Mesenchymal stem cell (in vitro differentiated cells and primary cell): ENCODE measurements around the gene MT1G.
"Not testable (repeated sequence)": the region's sequence is repeated elsewhere in the genome, so short reads cannot be mapped to it uniquely, and the experiment has no call there.

Experiments used
- DNase-seq: peaks from one replicate; pipeline ENCODE4 v3.0.0-alpha.2; 2013
- H2AFZ ChIP-seq: one replicate; pipeline ENCODE4 v1.6.1; 2013; ENCODE audit warnings: low read depth, mild to moderate bottlenecking, control low read depth, inconsistent platforms, low read length, moderate library complexity
- H2AK5ac ChIP-seq: 2 replicates; pipeline ENCODE4 v1.6.1; 2013; ENCODE audit warnings: low read length, moderate library complexity, mild to moderate bottlenecking, inconsistent platforms; ENCODE audit not compliant: severe bottlenecking
- H2BK120ac ChIP-seq: one replicate; pipeline ENCODE4 v1.6.1; 2013; ENCODE audit warnings: low read depth, mild to moderate bottlenecking, inconsistent platforms, low read length, moderate library complexity
- H2BK12ac ChIP-seq, 2 experiments: one replicate each; pipeline ENCODE4 v1.6.1; 2013; ENCODE audit warnings: inconsistent platforms in 2 of 2, low read length in 2 of 2, mild to moderate bottlenecking in 2 of 2, moderate library complexity in 2 of 2, control low read depth in 1 of 2
- H2BK15ac ChIP-seq: one replicate; pipeline ENCODE4 v1.6.1; 2013; ENCODE audit warnings: mild to moderate bottlenecking, low read depth, inconsistent platforms; ENCODE audit not compliant: poor library complexity, severe bottlenecking
- H2BK5ac ChIP-seq: 2 replicates; pipeline ENCODE4 v1.6.1; 2013; ENCODE audit warnings: low read depth, mild to moderate bottlenecking, low read length, control low read depth, inconsistent platforms; ENCODE audit not compliant: poor library complexity, severe bottlenecking
- H3K14ac ChIP-seq, 2 experiments: one replicate each; pipeline ENCODE4 v1.6.1; 2013; ENCODE audit warnings: inconsistent platforms in 2 of 2, low read length in 2 of 2, control low read depth in 1 of 2, mild to moderate bottlenecking in 1 of 2, moderate library complexity in 1 of 2
- H3K18ac ChIP-seq, 2 experiments: one replicate each; pipeline ENCODE4 v1.6.1; 2013; ENCODE audit warnings: inconsistent platforms in 2 of 2, low read length in 2 of 2, control low read depth in 1 of 2, low read depth in 1 of 2, mild to moderate bottlenecking in 1 of 2
- H3K23ac ChIP-seq, 2 experiments: one replicate each; pipeline ENCODE4 v1.6.1; 2013; ENCODE audit warnings: inconsistent platforms in 2 of 2, low read length in 2 of 2, mild to moderate bottlenecking in 2 of 2, moderate library complexity in 2 of 2, control low read depth in 1 of 2
- H3K27ac ChIP-seq: 2 replicates; pipeline ENCODE4 v1.5.1; 2013; ENCODE audit warnings: mild to moderate bottlenecking, moderate library complexity, low read length, control low read depth, inconsistent platforms; ENCODE audit not compliant: poor library complexity, severe bottlenecking
- H3K27me3 ChIP-seq, 2 experiments: 2 replicates each; pipeline versions ENCODE4 v1.6.1 to v1.7.0; 2013; ENCODE audit warnings: low read length in 2 of 2, mild to moderate bottlenecking in 2 of 2, moderate library complexity in 2 of 2, control low read depth in 1 of 2, inconsistent platforms in 1 of 2; ENCODE audit not compliant: control insufficient read depth in 1 of 2, insufficient read depth in 1 of 2
- H3K36me3 ChIP-seq, 2 experiments: 2 replicates each; pipeline versions ENCODE4 v1.6.1 to v1.7.0; 2013; ENCODE audit warnings: low read length in 2 of 2, control low read depth in 1 of 2, inconsistent platforms in 1 of 2, low read depth in 1 of 2, mild to moderate bottlenecking in 1 of 2; ENCODE audit not compliant: insufficient read depth in 2 of 2, control insufficient read depth in 1 of 2
- H3K4ac ChIP-seq, 2 experiments: one replicate each; pipeline ENCODE4 v1.6.1; 2013; ENCODE audit warnings: inconsistent platforms in 2 of 2, low read length in 2 of 2, mild to moderate bottlenecking in 2 of 2, moderate library complexity in 2 of 2, control low read depth in 1 of 2, low read depth in 1 of 2
- H3K4me1 ChIP-seq: 2 replicates; pipeline ENCODE4 v1.6.1; 2013; ENCODE audit warnings: low read depth, low read length, control low read depth; ENCODE audit not compliant: control insufficient read depth, insufficient read depth
- H3K4me2 ChIP-seq: 2 replicates; pipeline ENCODE4 v1.6.1; 2013; ENCODE audit warnings: low read length, mild to moderate bottlenecking, inconsistent platforms; ENCODE audit not compliant: poor library complexity, severe bottlenecking
- H3K4me3 ChIP-seq, 2 experiments: 2 replicates each; pipeline versions ENCODE4 v1.5.1 to v1.7.0; 2013; ENCODE audit warnings: low read length in 2 of 2, mild to moderate bottlenecking in 2 of 2, control low read depth in 1 of 2, low read depth in 1 of 2; ENCODE audit not compliant: insufficient read depth in 1 of 2
- H3K79me1 ChIP-seq: replicated peaks from 2 replicates; pipeline ENCODE4 v1.6.1; 2013; ENCODE audit warnings: mild to moderate bottlenecking, control low read depth, low read length, inconsistent platforms; ENCODE audit not compliant: poor library complexity, severe bottlenecking
- H3K9ac ChIP-seq: 2 replicates; pipeline ENCODE4 v1.7.0; 2013; ENCODE audit warnings: mild to moderate bottlenecking, low read length, moderate library complexity
- H3K9me3 ChIP-seq: 2 replicates; pipeline ENCODE4 v1.7.0; 2013; ENCODE audit warnings: mild to moderate bottlenecking, low read length; ENCODE audit not compliant: control insufficient read depth
- H4K8ac ChIP-seq: one replicate; pipeline ENCODE4 v1.6.1; 2013; ENCODE audit warnings: inconsistent platforms, mild to moderate bottlenecking, low read length, moderate library complexity
- H4K91ac ChIP-seq: one replicate; pipeline ENCODE4 v1.6.1; 2013; ENCODE audit warnings: mild to moderate bottlenecking, low read length, inconsistent platforms
- WGBS: methylation state at CpG from one replicate; pipeline ENCODE4 v1.1.7; 2013; ENCODE audit warnings: mixed read lengths; 5-methylcytosine and 5-hydroxymethylcytosine counted together

The MT1G gene

DNA sequence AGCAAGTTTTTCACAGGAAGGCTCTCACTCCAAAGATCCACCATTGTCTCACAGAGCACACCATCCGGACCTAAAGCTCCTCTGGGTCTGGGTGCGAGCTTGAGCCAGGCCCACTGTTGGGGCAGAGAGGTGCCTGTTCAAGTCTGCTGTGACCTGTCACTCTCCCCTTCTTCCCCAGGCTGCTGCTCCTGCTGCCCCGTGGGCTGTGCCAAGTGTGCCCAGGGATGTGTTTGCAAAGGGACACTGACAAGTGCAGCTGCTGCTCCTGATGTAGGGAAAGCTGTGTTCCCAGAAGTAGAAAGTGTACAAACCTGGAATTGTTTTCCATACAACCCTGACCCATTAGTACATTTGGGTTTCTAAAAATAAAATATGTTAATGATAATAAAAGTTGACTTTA, 9.6 kb upstream of the MT1G start:
- Histone ChIP-seq H3K14ac (no peak overlapping the region), H4K8ac (no peak overlapping the region), H3K36me3 (no peaks in the 10 kb centered on the region), H3K18ac (no peak overlapping the region), H3K79me1 (no peaks in the 10 kb centered on the region), H4K91ac (no peak overlapping the region), H3K9ac (no peak overlapping the region), H3K23ac (no peak overlapping the region), H2BK12ac (no peak overlapping the region), H2BK5ac (no peak overlapping the region), H3K27me3 (peaks cover 13 to 29% of the 10 kb centered on the region in 2 experiments), H2AK5ac (no peak overlapping the region), H3K9me3 (no peaks in the 10 kb centered on the region), H3K4me2 (no peak overlapping the region), H3K4ac (no peak overlapping the region), H2BK120ac (no peak overlapping the region), H3K4me1 (peaks cover 9% of the 10 kb centered on the region), H2AFZ (no peak overlapping the region), H2BK15ac (no peak overlapping the region), H3K4me3 (no peak overlapping the region), H3K27ac (no peak overlapping the region)
- DNase-seq = no peak
- WGBS = 85% methylated on average over 3 of the region's 3 CpGs

DNA sequence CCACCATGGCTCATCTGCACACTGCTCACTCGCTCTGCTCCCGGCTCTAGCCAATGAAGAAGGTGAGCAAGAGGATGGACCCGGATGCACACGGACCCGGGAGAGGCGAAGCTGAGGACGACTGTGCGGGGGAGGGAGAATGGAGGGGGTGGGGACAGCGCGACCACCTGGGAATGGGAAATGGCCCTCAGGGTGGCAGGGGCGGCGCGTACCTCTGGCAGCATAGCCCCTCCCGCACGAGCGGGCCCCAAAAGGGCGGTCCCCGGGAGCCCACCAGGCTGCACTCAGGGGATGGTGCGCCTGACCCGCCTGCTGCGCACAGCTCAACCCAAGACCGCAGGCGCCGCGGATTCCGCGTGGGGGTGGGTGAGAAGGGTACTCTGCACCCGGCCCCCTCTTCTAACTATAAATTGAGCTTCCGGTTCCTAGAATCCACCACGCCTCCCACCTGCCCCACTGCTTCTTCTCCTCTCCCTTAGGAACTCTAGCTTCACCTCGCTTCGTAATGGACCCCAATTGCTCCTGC, 7.9 kb upstream of the MT1G start:
- WGBS = under 1% methylated on average over 26 of the region's 32 CpGs

DNA sequence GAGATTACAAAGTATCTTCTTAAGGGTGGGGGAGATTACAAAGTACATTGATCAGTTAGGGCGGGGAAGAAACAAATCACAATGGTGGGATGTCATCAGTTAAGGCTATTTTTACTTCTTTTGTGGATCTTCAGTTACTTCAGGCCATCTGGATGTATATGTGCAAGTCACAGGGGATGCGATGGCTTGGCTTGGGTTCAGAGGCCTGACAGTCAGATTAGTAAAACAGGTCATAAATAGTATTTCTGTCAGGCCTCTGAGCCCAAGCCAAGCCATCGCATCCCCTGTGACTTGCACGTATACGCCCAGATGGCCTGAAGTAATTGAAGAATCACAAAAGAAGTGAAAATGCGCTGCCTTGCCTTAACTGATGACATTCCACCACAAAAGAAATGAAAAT, 6.7 kb upstream of the MT1G start:
- H3K4me3 ChIP-seq, H3K36me3 ChIP-seq, H4K91ac ChIP-seq, DNase-seq, H3K79me1 ChIP-seq, H2BK15ac ChIP-seq, H3K23ac ChIP-seq, H2BK5ac ChIP-seq, H2AFZ ChIP-seq, H3K4me1 ChIP-seq, H3K9ac ChIP-seq, H2AK5ac ChIP-seq, H2BK120ac ChIP-seq, H2BK12ac ChIP-seq, H3K9me3 ChIP-seq, H4K8ac ChIP-seq, H3K27ac ChIP-seq, H3K18ac ChIP-seq, H3K4ac ChIP-seq, H3K14ac ChIP-seq, H3K4me2 ChIP-seq: not testable (repeated sequence)
- H3K27me3 ChIP-seq = peaks cover 26 to 57% of the 10 kb centered on the region in 2 experiments
- 59% methylated on average over 6 of the region's 6 CpGs for WGBS

More for the DNA sequence above, 7.9 kb upstream of the MT1G start:
- no peak overlapping the region for H2BK5ac ChIP-seq
- no peak overlapping the region for H3K14ac ChIP-seq
- no peak overlapping the region for H3K9ac ChIP-seq
- H3K4ac ChIP-seq = no peak overlapping the region
- H3K9me3 ChIP-seq = no peaks in the 10 kb centered on the region
- no peak overlapping the region for H2BK15ac ChIP-seq
- H3K4me1 ChIP-seq = peaks cover 7% of the 10 kb centered on the region
- no peaks in the 10 kb centered on the region for H3K36me3 ChIP-seq
- DNase-seq = no peak
- no peak overlapping the region for H2BK120ac ChIP-seq
- no peak overlapping the region for H4K8ac ChIP-seq
- H3K27ac ChIP-seq = no peak overlapping the region
- H2AK5ac ChIP-seq = no peak overlapping the region
- H3K23ac ChIP-seq = no peak overlapping the region
- peak overlapping the region in 1 of 2 experiments; percentile 24 for H3K4me3 ChIP-seq
- H4K91ac ChIP-seq = no peak overlapping the region
- H2AFZ ChIP-seq = no peak overlapping the region
- H3K27me3 ChIP-seq = peaks cover 14 to 46% of the 10 kb centered on the region in 2 experiments
- H3K18ac ChIP-seq = no peak overlapping the region
- H3K4me2 ChIP-seq = peak overlapping the region; percentile 24
- H2BK12ac ChIP-seq = no peak overlapping the region
- H3K79me1 ChIP-seq = no peaks in the 10 kb centered on the region

DNA sequence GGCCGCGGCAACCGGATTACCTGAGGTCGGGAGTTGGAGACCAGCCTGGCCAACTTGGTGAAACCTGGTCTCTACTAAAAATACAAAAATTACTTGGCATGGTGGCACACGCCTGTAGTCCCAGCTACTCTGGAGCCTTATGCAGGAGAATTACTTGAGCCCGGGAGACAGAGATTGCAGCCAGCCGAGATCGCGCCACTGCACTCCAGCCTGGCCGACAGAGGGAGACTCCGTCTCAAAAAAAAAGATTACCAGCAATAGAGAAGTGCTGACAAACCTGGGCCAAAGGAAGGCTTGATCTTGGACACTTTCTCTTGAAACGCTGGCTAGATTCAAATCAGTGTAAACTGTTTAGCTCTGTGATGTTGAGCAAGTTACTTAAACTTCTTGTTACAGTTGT, 6.1 kb upstream of the MT1G start:
- Histone ChIP-seq H4K91ac (no peak overlapping the region), H3K79me1 (no peaks in the 10 kb centered on the region), H3K14ac (no peak overlapping the region), H2BK15ac (no peak overlapping the region), H3K27ac (no peak overlapping the region), H3K4me1 (peaks cover 13% of the 10 kb centered on the region), H4K8ac (no peak overlapping the region), H2AK5ac (no peak overlapping the region), H3K23ac (no peak overlapping the region), H3K4me3 (no peak overlapping the region), H3K27me3 (peaks cover 32 to 64% of the 10 kb centered on the region in 2 experiments), H3K36me3 (no peaks in the 10 kb centered on the region), H3K9ac (no peak overlapping the region), H3K4ac (no peak overlapping the region), H3K18ac (no peak overlapping the region), H2BK120ac (no peak overlapping the region), H3K9me3 (no peaks in the 10 kb centered on the region), H2BK12ac (no peak overlapping the region), H3K4me2 (no peak overlapping the region), H2AFZ (no peak overlapping the region), H2BK5ac (no peak overlapping the region)
- DNase-seq = peak; percentile 43
- WGBS = 30% methylated on average over 12 of the region's 12 CpGs
